ENCODE measurements around the gene UIMC1. TPM values are rescaled to one million over a fixed set of nuclear protein-coding genes. Genes with fewer than 3 reads are reported as not detected.

Gene UIMC1
- total RNA-seq: 67.9 and 68.5 TPM in 2 replicates

GRCh38 chr5:177006265-177006972 lies at the start of gene UIMC1:
Gene UIMC1, minus strand, starts transcription at chr5:177006779. Its CDS starts 24,164 bp downstream, at chr5:176982615.

GRCh38 chr5:177022386-177023302 lies 16.1 kb upstream of the UIMC1 start, which contains the start of gene ZNF346:
Gene ZNF346, plus strand, starts transcription at chr5:177022696. Its CDS starts 43 bp downstream, at chr5:177022739.

GRCh38 chr5:176899296-176899891 lies 107.2 kb downstream of the UIMC1 start, which contains the start of gene HK3:
Gene HK3, minus strand, starts transcription at chr5:176899346. Its CDS starts 3,187 bp downstream, at chr5:176896159.

Other genes with a start within 250 kb of the UIMC1 start
- gene UNC5A, start 196.2 kb downstream of the UIMC1 start, total RNA-seq: under 0.01 and 0.30 TPM in 2 replicates
- gene HK3, start 107.4 kb downstream of the UIMC1 start, total RNA-seq: not detected in 2 replicates
- 19.8 and 26.0 TPM in 2 replicates for gene ZNF346, start 15.9 kb upstream of the UIMC1 start, total RNA-seq
- gene FGFR4, start 80.1 kb upstream of the UIMC1 start, total RNA-seq: 1.3 and 3.3 TPM in 2 replicates
- 27.6 and 48.8 TPM in 2 replicates for gene NSD1, start 127.0 kb upstream of the UIMC1 start, total RNA-seq

Data from epithelial cell of umbilical artery (primary cell).